ENCODE results near the gene IGLL5.

The IGLL5 gene

DNA sequence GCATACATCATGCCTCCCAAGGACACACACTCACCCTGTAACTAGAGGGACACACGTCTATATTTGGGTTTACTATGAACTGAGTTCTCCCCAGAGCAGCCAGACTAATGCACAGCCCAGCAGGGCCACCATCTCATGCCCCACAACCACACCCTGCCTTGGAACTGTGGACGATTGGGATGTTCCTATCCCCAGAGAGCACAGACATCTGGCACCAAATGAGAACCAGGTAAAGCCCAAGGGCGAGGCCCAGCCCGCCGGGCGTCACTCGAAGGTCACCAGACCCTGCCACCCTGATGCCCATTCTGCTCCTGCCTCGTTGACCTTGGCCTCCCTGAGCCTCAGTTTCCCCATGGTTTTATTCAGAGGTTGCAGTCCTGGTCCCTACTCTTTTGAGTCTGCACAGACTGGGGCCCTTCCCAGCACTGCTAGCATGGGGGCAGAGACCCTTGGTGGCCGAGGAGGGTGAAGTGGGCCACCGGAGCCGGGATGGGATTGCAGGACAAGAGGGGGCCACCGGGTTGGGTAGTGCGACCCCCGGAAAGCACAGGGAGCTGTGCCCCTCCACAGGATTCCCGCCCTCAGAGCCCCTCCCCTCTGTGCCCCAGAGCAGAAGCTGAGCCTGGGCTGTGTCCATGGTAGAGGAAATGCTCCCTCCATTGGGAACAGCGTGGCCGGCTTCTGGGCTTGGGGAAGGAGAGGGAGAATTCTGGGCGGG lies 56.8 kb downstream of the IGLL5 start:
- Histone ChIP-seq H3K9me3 (replicated peaks; ENCODE audit: insufficient read depth, low read length) (no peaks in the 10 kb centered on the region), H3K4me1 (ENCODE audit: low read length) (peaks cover 43% of the 10 kb centered on the region), H3K36me3 (replicated peaks; ENCODE audit: insufficient read depth, low read length) (no peaks in the 10 kb centered on the region), H3K4me3 (ENCODE audit: low read length) (no peak overlapping the region), H3K9me2 (replicated peaks; ENCODE audit: insufficient read depth, low read length) (no peaks in the 10 kb centered on the region), H4K20me1 (ENCODE audit: insufficient read depth, low read length) (no peaks in the 10 kb centered on the region), H3K27me3 (replicated peaks; ENCODE audit: insufficient read depth, low read length) (no peaks in the 10 kb centered on the region), H3K9ac (ENCODE audit: low read length) (no peak overlapping the region), H3K4me2 (ENCODE audit: low read depth, low read length) (no peak overlapping the region), H2AFZ (ENCODE audit: low read length) (no peak overlapping the region), H3K79me2 (ENCODE audit: low read length) (peaks cover 43% of the 10 kb centered on the region), H3F3A (ENCODE audit: insufficient read depth, low read length) (peaks cover 8% of the 10 kb centered on the region; the same call in 1 of the 2 replicates), H3K27ac (ENCODE audit: low read length) (no peak overlapping the region)
- no peak for DNase-seq
- TF ChIP-seq, protein P1, sequence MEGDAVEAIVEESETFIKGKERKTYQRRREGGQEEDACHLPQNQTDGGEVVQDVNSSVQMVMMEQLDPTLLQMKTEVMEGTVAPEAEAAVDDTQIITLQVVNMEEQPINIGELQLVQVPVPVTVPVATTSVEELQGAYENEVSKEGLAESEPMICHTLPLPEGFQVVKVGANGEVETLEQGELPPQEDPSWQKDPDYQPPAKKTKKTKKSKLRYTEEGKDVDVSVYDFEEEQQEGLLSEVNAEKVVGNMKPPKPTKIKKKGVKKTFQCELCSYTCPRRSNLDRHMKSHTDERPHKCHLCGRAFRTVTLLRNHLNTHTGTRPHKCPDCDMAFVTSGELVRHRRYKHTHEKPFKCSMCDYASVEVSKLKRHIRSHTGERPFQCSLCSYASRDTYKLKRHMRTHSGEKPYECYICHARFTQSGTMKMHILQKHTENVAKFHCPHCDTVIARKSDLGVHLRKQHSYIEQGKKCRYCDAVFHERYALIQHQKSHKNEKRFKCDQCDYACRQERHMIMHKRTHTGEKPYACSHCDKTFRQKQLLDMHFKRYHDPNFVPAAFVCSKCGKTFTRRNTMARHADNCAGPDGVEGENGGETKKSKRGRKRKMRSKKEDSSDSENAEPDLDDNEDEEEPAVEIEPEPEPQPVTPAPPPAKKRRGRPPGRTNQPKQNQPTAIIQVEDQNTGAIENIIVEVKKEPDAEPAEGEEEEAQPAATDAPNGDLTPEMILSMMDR (IDR thresholded peaks at IDR 0.05; ENCODE audit: low read length), result no peak
- TF ChIP-seq EZH2 (optimal IDR thresholded peaks at IDR 0.05; ENCODE audit: low read depth, low read length) (no peak), EZH2phosphoT487 (IDR thresholded peaks at IDR 0.05; ENCODE audit: low read length) (no peak)

- Histone ChIP-seq H4K20me1 (ENCODE audit: insufficient read depth, low read length) (no peaks in the 10 kb centered on the region), H2AFZ (ENCODE audit: low read length) (no peak overlapping the region), H3K79me2 (ENCODE audit: low read length) (peaks cover 38% of the 10 kb centered on the region), H3K27me3 (replicated peaks; ENCODE audit: insufficient read depth, low read length) (no peaks in the 10 kb centered on the region), H3K4me2 (ENCODE audit: low read depth, low read length) (no peak overlapping the region), H3K36me3 (replicated peaks; ENCODE audit: insufficient read depth, low read length) (no peaks in the 10 kb centered on the region), H3K27ac (ENCODE audit: low read length) (no peak overlapping the region), H3K4me3 (ENCODE audit: low read length) (no peak overlapping the region), H3K4me1 (ENCODE audit: low read length) (peaks cover 36% of the 10 kb centered on the region), H3K9me2 (replicated peaks; ENCODE audit: insufficient read depth, low read length) (no peaks in the 10 kb centered on the region), H3K9me3 (replicated peaks; ENCODE audit: insufficient read depth, low read length) (no peaks in the 10 kb centered on the region), H3F3A (ENCODE audit: insufficient read depth, low read length) (peaks cover 8% of the 10 kb centered on the region; the same call in 1 of the 2 replicates), H3K9ac (ENCODE audit: low read length) (no peak overlapping the region)
- no peak for DNase-seq
- TF ChIP-seq EZH2phosphoT487 (IDR thresholded peaks at IDR 0.05; ENCODE audit: low read length) (no peak), EZH2 (optimal IDR thresholded peaks at IDR 0.05; ENCODE audit: low read depth, low read length) (no peak)
- TF ChIP-seq, protein P1 (IDR thresholded peaks at IDR 0.05; ENCODE audit: low read length), result no peak
These were observed 57.6 kb downstream of the IGLL5 start for GRCh38 chr22:22945195-22945594.
